Measurements from ENCODE around the gene CREB5.

DNA sequence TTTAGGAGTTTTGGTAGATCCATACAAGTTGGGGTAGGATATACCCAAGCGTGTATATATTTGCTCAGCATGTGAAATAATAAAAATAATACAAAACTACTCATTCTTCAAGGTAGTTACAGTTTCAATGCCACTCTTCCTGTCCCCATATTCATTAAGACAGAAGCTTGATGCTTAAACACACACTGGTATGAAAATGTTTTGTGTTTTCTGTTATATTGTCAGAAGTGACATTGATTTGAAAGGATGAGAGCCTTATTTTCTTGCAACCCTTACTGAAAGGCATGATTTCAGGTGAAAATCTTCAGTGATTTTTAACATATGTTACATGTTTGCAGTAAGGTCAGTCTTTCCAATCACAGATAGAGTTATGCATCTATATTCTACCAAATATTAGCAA lies 312.2 kb downstream of the CREB5 start:
- TF ChIP-seq EZH2 (IDR thresholded peaks at IDR 0.05; ENCODE audit: low read depth), result no peak
- TF ChIP-seq, protein P1, sequence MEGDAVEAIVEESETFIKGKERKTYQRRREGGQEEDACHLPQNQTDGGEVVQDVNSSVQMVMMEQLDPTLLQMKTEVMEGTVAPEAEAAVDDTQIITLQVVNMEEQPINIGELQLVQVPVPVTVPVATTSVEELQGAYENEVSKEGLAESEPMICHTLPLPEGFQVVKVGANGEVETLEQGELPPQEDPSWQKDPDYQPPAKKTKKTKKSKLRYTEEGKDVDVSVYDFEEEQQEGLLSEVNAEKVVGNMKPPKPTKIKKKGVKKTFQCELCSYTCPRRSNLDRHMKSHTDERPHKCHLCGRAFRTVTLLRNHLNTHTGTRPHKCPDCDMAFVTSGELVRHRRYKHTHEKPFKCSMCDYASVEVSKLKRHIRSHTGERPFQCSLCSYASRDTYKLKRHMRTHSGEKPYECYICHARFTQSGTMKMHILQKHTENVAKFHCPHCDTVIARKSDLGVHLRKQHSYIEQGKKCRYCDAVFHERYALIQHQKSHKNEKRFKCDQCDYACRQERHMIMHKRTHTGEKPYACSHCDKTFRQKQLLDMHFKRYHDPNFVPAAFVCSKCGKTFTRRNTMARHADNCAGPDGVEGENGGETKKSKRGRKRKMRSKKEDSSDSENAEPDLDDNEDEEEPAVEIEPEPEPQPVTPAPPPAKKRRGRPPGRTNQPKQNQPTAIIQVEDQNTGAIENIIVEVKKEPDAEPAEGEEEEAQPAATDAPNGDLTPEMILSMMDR (conservative IDR thresholded peaks at IDR 0.05), result no peak
